GM12878 (cell line): ENCODE data around the gene ANKRD28. TPM values are rescaled to one million over a fixed set of nuclear protein-coding genes. Genes with fewer than 3 reads are reported as not detected.
A peak's percentile ranks its signal among the peaks of the same experiment; 100 is the strongest.

Experiments
- CBFB ChIP-seq: IDR thresholded peaks from 2 replicates; pipeline ENCODE4 v1.6.1; 2016; ENCODE audit warnings: antibody characterized with exemption, low read depth
- CEBPB ChIP-seq, 2 experiments: fragments of 150-350 bp in 1 of 2; IDR thresholded peaks; 2 replicates each; pipeline ENCODE4 v1.6.1; 2012 to 2014; ENCODE audit warnings: low read depth in 2 of 2, low read length in 2 of 2, borderline replicate concordance in 1 of 2, inconsistent platforms in 1 of 2
- ESRRA ChIP-seq: IDR thresholded peaks from 2 replicates; pipeline ENCODE4 v1.6.1; 2012; ENCODE audit warnings: mild to moderate bottlenecking, low read length, improper control_type of control experiment
- FOS ChIP-seq: IDR thresholded peaks from 3 replicates; pipeline ENCODE4 v1.6.1; 2011; ENCODE audit warnings: borderline replicate concordance; ENCODE audit not compliant: insufficient read length; ENCODE audit errors: extremely low read depth
- HCFC1 ChIP-seq: fragments of 150-350 bp; IDR thresholded peaks from 2 replicates; pipeline ENCODE4 v1.6.1; 2014; ENCODE audit warnings: low read length
- KLF5 ChIP-seq: fragments of 450-650 bp; IDR thresholded peaks from 2 replicates; pipeline ENCODE4 v1.6.1; 2014; ENCODE audit warnings: mild to moderate bottlenecking; ENCODE audit not compliant: partially characterized antibody
- NFYB ChIP-seq: IDR thresholded peaks from 2 replicates; pipeline ENCODE4 v1.6.1; 2011; ENCODE audit warnings: low read depth, mild to moderate bottlenecking, low read length, improper control_type of control experiment, moderate library complexity; ENCODE audit not compliant: insufficient read depth
- NR2C2 ChIP-seq: IDR thresholded peaks from 2 replicates; pipeline ENCODE4 v1.6.1; 2011; ENCODE audit warnings: borderline replicate concordance, low read depth; ENCODE audit not compliant: control insufficient read depth, insufficient read length
- RB1 ChIP-seq: fragments of 450-650 bp; formaldehyde crosslinking; IDR thresholded peaks from 2 replicates; pipeline ENCODE4 v1.6.1; 2017; ENCODE audit warnings: mild to moderate bottlenecking, borderline replicate concordance
- RCOR1 ChIP-seq: conservative IDR thresholded peaks from 2 replicates; pipeline ENCODE4 v1.6.1; 2012; ENCODE audit warnings: low read depth, low read length, improper control_type of control experiment
- RUNX3 ChIP-seq: IDR thresholded peaks from 2 replicates; pipeline ENCODE4 v1.6.1; 2012; ENCODE audit warnings: low read length, inconsistent platforms
- SMC3 ChIP-seq: IDR thresholded peaks from 2 replicates; pipeline ENCODE4 v1.6.1; 2011; ENCODE audit warnings: low read length, improper control_type of control experiment, borderline replicate concordance
- SREBF1 ChIP-seq: IDR thresholded peaks from 2 replicates; pipeline ENCODE4 v1.6.1; 2012; ENCODE audit warnings: mild to moderate bottlenecking, low read length
- STAT1 ChIP-seq: fragments of 450-650 bp; conservative IDR thresholded peaks from 2 replicates; pipeline ENCODE4 v1.6.1; 2014; ENCODE audit warnings: antibody characterized with exemption, mild to moderate bottlenecking
- TBL1XR1 ChIP-seq: IDR thresholded peaks from 2 replicates; pipeline ENCODE4 v1.6.1; 2012; ENCODE audit warnings: low read depth, low read length, improper control_type of control experiment
- WRNIP1 ChIP-seq: IDR thresholded peaks from 2 replicates; pipeline ENCODE4 v1.6.1; 2011; ENCODE audit warnings: low read depth, low read length, improper control_type of control experiment, borderline replicate concordance
- polyA plus RNA-seq, 11 experiments: library from polyadenylated mRNA; depleted of rRNA in 4 of 11; unstranded in 6 of 11; stranded (reverse) in 5 of 11; fragments of >200 nt; fragmentation: Nextera tagmentation in 4 of 11; fragmentation: Illumina TruSeq in 1 of 11; extraction: Ambion mirVana in 4 of 11; extraction: Trizol in 1 of 11; gene quantifications; 1 replicate in 1 of 11; 2 replicates in 10 of 11; pipeline versions ENCODE4 v1.2.1 to v1.2.3, GENCODE V29; 2011 to 2016; ENCODE audit warnings: inconsistent platforms in 2 of 11, missing spikeins in 2 of 11, low read depth in 1 of 11
- total RNA-seq, 4 experiments: library from RNA; depleted of rRNA in 3 of 4; stranded (reverse); fragments of >200 nt in 3 of 4; fragmentation: Illumina TruSeq in 1 of 4; extraction: Trizol in 1 of 4; gene quantifications; 2 replicates each; pipeline versions ENCODE4 v1.2.1 to v1.2.3, GENCODE V29; 2013 to 2021
- TF ChIP-seq, protein P1 (sequence below): IDR thresholded peaks from 2 replicates; pipeline ENCODE4 v1.6.1; 2011; ENCODE audit warnings: low read depth, low read length, improper control_type of control experiment, borderline replicate concordance
- TF ChIP-seq, protein P2 (sequence below): fragments of 450-650 bp; IDR thresholded peaks from 2 replicates; pipeline ENCODE4 v1.6.1; 2016; ENCODE audit warnings: mild to moderate bottlenecking, moderate library complexity, borderline replicate concordance
- TF ChIP-seq, protein P3 (sequence below): IDR thresholded peaks from 2 replicates; pipeline ENCODE4 v1.6.1; 2012; ENCODE audit warnings: low read length, inconsistent platforms
- TF ChIP-seq, protein P4 (sequence below): fragments of 450-650 bp; formaldehyde crosslinking; IDR thresholded peaks from 2 replicates; pipeline ENCODE4 v1.5.0; 2022; ENCODE audit warnings: mild to moderate bottlenecking, missing genetic modification characterization

ANKRD28 gene
- total and polyA plus RNA-seq, 10 of the 15 experiments (the other 5 are each of a cell fraction or from before 2014, with no cell fraction given): 11.2 to 105 (median 38.3) TPM

DNA sequence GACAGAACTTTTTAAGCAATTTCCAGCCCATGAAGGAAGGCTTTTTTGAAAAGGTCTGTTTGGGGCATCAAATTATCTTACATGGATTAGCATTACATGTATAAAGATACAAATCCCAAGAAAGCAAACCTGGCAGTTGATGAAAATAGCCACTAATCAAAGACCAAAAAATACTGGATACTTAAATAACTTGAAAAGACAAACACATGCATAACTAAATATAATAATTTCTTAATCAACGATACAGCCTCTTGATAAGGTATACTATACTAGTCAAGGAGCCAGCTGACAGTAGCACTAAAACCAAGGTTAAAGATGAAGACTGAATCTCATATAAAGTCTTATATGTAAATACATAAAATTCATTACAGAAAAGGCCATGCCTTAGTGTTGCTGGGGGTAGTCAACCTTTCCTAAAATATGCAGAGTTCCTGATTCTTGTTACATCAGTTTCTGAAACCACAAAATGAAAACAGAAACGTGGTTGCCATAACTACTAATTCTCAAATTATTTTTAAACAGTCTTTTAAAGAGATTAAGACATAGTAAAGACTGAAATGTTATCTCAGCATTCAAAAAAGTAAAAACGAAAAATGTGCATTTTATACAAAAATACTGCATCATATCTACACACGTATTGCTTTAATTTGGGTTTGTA lies 2.0 kb downstream of the ANKRD28 start (continued):
- TF ChIP-seq ESRRA: no peak
- TF ChIP-seq TBL1XR1: no peak
- TF ChIP-seq, protein P1, sequence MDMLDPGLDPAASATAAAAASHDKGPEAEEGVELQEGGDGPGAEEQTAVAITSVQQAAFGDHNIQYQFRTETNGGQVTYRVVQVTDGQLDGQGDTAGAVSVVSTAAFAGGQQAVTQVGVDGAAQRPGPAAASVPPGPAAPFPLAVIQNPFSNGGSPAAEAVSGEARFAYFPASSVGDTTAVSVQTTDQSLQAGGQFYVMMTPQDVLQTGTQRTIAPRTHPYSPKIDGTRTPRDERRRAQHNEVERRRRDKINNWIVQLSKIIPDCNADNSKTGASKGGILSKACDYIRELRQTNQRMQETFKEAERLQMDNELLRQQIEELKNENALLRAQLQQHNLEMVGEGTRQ: no peak
- TF ChIP-seq, protein P2, sequence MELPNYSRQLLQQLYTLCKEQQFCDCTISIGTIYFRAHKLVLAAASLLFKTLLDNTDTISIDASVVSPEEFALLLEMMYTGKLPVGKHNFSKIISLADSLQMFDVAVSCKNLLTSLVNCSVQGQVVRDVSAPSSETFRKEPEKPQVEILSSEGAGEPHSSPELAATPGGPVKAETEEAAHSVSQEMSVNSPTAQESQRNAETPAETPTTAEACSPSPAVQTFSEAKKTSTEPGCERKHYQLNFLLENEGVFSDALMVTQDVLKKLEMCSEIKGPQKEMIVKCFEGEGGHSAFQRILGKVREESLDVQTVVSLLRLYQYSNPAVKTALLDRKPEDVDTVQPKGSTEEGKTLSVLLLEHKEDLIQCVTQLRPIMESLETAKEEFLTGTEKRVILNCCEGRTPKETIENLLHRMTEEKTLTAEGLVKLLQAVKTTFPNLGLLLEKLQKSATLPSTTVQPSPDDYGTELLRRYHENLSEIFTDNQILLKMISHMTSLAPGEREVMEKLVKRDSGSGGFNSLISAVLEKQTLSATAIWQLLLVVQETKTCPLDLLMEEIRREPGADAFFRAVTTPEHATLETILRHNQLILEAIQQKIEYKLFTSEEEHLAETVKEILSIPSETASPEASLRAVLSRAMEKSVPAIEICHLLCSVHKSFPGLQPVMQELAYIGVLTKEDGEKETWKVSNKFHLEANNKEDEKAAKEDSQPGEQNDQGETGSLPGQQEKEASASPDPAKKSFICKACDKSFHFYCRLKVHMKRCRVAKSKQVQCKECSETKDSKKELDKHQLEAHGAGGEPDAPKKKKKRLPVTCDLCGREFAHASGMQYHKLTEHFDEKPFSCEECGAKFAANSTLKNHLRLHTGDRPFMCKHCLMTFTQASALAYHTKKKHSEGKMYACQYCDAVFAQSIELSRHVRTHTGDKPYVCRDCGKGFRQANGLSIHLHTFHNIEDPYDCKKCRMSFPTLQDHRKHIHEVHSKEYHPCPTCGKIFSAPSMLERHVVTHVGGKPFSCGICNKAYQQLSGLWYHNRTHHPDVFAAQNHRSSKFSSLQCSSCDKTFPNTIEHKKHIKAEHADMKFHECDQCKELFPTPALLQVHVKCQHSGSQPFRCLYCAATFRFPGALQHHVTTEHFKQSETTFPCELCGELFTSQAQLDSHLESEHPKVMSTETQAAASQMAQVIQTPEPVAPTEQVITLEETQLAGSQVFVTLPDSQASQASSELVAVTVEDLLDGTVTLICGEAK: peak; percentile 51; the same call in 1 of the 2 replicates
- no peak for TF ChIP-seq STAT1
- TF ChIP-seq, protein P3, sequence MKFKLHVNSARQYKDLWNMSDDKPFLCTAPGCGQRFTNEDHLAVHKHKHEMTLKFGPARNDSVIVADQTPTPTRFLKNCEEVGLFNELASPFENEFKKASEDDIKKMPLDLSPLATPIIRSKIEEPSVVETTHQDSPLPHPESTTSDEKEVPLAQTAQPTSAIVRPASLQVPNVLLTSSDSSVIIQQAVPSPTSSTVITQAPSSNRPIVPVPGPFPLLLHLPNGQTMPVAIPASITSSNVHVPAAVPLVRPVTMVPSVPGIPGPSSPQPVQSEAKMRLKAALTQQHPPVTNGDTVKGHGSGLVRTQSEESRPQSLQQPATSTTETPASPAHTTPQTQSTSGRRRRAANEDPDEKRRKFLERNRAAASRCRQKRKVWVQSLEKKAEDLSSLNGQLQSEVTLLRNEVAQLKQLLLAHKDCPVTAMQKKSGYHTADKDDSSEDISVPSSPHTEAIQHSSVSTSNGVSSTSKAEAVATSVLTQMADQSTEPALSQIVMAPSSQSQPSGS: peak; percentile 26; the same call in 1 of the 2 replicates
- TF ChIP-seq RCOR1: no peak
- no peak for TF ChIP-seq HCFC1
- TF ChIP-seq NFYB: no peak
- peak; percentile 95 for TF ChIP-seq RUNX3
- TF ChIP-seq SREBF1: no peak
- no peak for TF ChIP-seq RB1
- TF ChIP-seq, protein P4, sequence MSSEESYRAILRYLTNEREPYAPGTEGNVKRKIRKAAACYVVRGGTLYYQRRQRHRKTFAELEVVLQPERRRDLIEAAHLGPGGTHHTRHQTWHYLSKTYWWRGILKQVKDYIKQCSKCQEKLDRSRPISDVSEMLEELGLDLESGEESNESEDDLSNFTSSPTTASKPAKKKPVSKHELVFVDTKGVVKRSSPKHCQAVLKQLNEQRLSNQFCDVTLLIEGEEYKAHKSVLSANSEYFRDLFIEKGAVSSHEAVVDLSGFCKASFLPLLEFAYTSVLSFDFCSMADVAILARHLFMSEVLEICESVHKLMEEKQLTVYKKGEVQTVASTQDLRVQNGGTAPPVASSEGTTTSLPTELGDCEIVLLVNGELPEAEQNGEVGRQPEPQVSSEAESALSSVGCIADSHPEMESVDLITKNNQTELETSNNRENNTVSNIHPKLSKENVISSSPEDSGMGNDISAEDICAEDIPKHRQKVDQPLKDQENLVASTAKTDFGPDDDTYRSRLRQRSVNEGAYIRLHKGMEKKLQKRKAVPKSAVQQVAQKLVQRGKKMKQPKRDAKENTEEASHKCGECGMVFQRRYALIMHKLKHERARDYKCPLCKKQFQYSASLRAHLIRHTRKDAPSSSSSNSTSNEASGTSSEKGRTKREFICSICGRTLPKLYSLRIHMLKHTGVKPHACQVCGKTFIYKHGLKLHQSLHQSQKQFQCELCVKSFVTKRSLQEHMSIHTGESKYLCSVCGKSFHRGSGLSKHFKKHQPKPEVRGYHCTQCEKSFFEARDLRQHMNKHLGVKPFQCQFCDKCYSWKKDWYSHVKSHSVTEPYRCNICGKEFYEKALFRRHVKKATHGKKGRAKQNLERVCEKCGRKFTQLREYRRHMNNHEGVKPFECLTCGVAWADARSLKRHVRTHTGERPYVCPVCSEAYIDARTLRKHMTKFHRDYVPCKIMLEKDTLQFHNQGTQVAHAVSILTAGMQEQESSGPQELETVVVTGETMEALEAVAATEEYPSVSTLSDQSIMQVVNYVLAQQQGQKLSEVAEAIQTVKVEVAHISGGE (CRISPR knock-in tag): no peak
- TF ChIP-seq WRNIP1: no peak
- no peak for TF ChIP-seq KLF5
- no peak for TF ChIP-seq NR2C2
- 0 out of 4 replicates have a peak, but pooled peaks of 1 of the 2 experiments have one; percentile 15 for TF ChIP-seq CEBPB (IDR thresholded peaks at IDR 0.05; ENCODE audit: borderline replicate concordance in 1 of 2, low read depth in 2 of 2, low read length in 2 of 2)
- no peak for TF ChIP-seq SMC3
- TF ChIP-seq FOS: no peak
- TF ChIP-seq CBFB: 0 out of 2 replicates have a peak, but pooled peaks have one; percentile 55
